Activated naive CD4-positive, alpha-beta T cell treated with anti-CD3 and anti-CD28 coated beads, Interleukin-2, amount 50 U/mL, for 72 hours (primary cell): ENCODE data around the gene IFNL2. TPM values are rescaled to one million over a fixed set of nuclear protein-coding genes. Genes with fewer than 3 reads are reported as not detected.

Source experiments
- total RNA-seq, 2 donors: library from RNA; stranded (reverse); gene quantifications; one replicate each; pipeline ENCODE4 v1.2.3, GENCODE V29; 2022

IFNL2 gene
- total RNA-seq, 2 donors from 2014 or later: 0.35 TPM; not detected in 1

Other genes with a start within 250 kb of the IFNL2 start
- gene FBXO27, start 235.8 kb upstream of the IFNL2 start, total RNA-seq: under 1 TPM in 1 of 2 donors, not detected in 1; 0.35 TPM
- under 1 TPM in 1 of 2 donors, not detected in 1; 0.08 TPM for gene ACP7, start 184.0 kb upstream of the IFNL2 start, total RNA-seq
- 10 to 100 TPM; 15.6 to 19.4 TPM for gene PAK4, start 142.6 kb upstream of the IFNL2 start, total RNA-seq
- gene NCCRP1, start 71.4 kb upstream of the IFNL2 start, total RNA-seq: not detected
- gene SYCN, start 64.1 kb upstream of the IFNL2 start, total RNA-seq: not detected
- gene IFNL3, start 23.4 kb upstream of the IFNL2 start, total RNA-seq: under 1 TPM in 1 of 2 donors, not detected in 1; 0.60 TPM
- not detected for gene IFNL4, start 19.5 kb upstream of the IFNL2 start, total RNA-seq
- gene IFNL1, start 28.0 kb downstream of the IFNL2 start, total RNA-seq: 1 to 10 TPM in 1 of 2 donors, not detected in 1; 1.8 TPM
- 10 to 100 TPM in 1 of 2 donors, 1 to 10 TPM in 1; 5.3 to 11.2 TPM for gene LRFN1, start 52.5 kb downstream of the IFNL2 start, total RNA-seq
- gene GMFG, start 67.6 kb downstream of the IFNL2 start, total RNA-seq: 100 to 1,000 TPM; 315 to 372 TPM
- gene SAMD4B, start 74.0 kb downstream of the IFNL2 start, total RNA-seq: 10 to 100 TPM; 42.1 to 56.1 TPM
- 10 to 100 TPM; 42.2 to 58.2 TPM for gene PAF1, start 122.7 kb downstream of the IFNL2 start, total RNA-seq
- 10 to 100 TPM; 22.2 to 23.6 TPM for gene MED29, start 123.0 kb downstream of the IFNL2 start, total RNA-seq
- gene ZFP36, start 138.5 kb downstream of the IFNL2 start, total RNA-seq: 100 to 1,000 TPM in 1 of 2 donors, 10 to 100 TPM in 1; 59.7 to 183 TPM
- 10 to 100 TPM; 52.4 to 55.6 TPM for gene PLEKHG2, start 144.3 kb downstream of the IFNL2 start, total RNA-seq
- gene RPS16, start 167.6 kb downstream of the IFNL2 start, total RNA-seq: 1,000 to 10,000 TPM; 3,128 to 3,624 TPM
- gene SUPT5H, start 177.2 kb downstream of the IFNL2 start, total RNA-seq: 100 to 1,000 TPM; 197 to 211 TPM
- gene TIMM50, start 212.4 kb downstream of the IFNL2 start, total RNA-seq: 10 to 100 TPM; 71.2 to 84.8 TPM
- under 1 TPM; 0.46 to 0.97 TPM for gene DLL3, start 230.6 kb downstream of the IFNL2 start, total RNA-seq
- gene SELENOV, start 246.7 kb downstream of the IFNL2 start, total RNA-seq: not detected